Vagina (tissue), 2 donors: ENCODE data around the gene GASK1B. TPM values are rescaled to one million over a fixed set of nuclear protein-coding genes. Genes with fewer than 3 reads are reported as not detected.

Experiments
- DNase-seq, 2 donors: peaks; one replicate each; pipeline ENCODE4 v3.0.0-alpha.2; 2017; ENCODE audit errors: extremely low spot score in 2 of 2
- H3K27ac ChIP-seq: fragments of 200-600 bp; sonication (generic); one replicate; pipeline ENCODE4 v1.5.1; 2019
- H3K27me3 ChIP-seq: fragments of 200-600 bp; sonication (generic); one replicate; pipeline ENCODE4 v1.5.1; 2019
- H3K36me3 ChIP-seq, 2 donors: fragments of 200-600 bp; sonication (generic); one replicate each; pipeline ENCODE4 v1.5.1; 2017 to 2019
- H3K4me1 ChIP-seq: fragments of 200-600 bp; sonication (generic); one replicate; pipeline ENCODE4 v1.5.1; 2019
- H3K4me3 ChIP-seq, 2 donors: fragments of 200-600 bp; sonication (generic); 1 replicate in 1 of 2; 2 replicates in 1 of 2; pipeline ENCODE4 v1.5.1; 2016 to 2019
- H3K9me3 ChIP-seq: fragments of 200-600 bp; sonication (generic); one replicate; pipeline ENCODE4 v1.5.1; 2019
- CTCF ChIP-seq, 3 experiments: fragments of 450-650 bp in 2 of 3; fragments of 200-600 bp in 1 of 3; sonication (generic) in 1 of 3; IDR thresholded peaks; one replicate each; pipeline ENCODE4 v1.5.1; 2017 to 2019; ENCODE audit warnings: antibody characterized with exemption in 3 of 3, mild to moderate bottlenecking in 2 of 3, moderate library complexity in 2 of 3
- POLR2A ChIP-seq, 2 donors: fragments of 450-650 bp; IDR thresholded peaks; one replicate each; pipeline ENCODE4 v1.6.1; 2017; ENCODE audit warnings: antibody characterized with exemption in 2 of 2, mild to moderate bottlenecking in 2 of 2, moderate library complexity in 2 of 2
- POLR2AphosphoS5 ChIP-seq, 2 donors: sonication (generic); formaldehyde crosslinking; IDR thresholded peaks; one replicate each; pipeline ENCODE4 v1.9.0; 2017; ENCODE audit warnings: antibody characterized with exemption in 2 of 2, mild to moderate bottlenecking in 2 of 2, low read depth in 1 of 2; ENCODE audit not compliant: insufficient read depth in 1 of 2
- intact Hi-C: fragments of 100-400 bp; cut with DNase I; formaldehyde crosslinking; loops from one replicate; pipeline ENCODE4 v1.15.1; 2023
- total RNA-seq: library from RNA; depleted of rRNA; stranded (reverse); fragments of >200 nt; gene quantifications from one replicate; pipeline ENCODE4 v1.2.3, GENCODE V29; 2016

Gene GASK1B
- total RNA-seq, 1 donor from 2014 or later, result 24.3 TPM

- no peaks in the 10 kb centered on the region for H3K27me3 ChIP-seq
- TF ChIP-seq CTCF (IDR thresholded peaks at IDR 0.05), result no peak
- TF ChIP-seq POLR2AphosphoS5 (IDR thresholded peaks at IDR 0.05; ENCODE audit: insufficient read depth in 1 of 2, low read depth in 1 of 2), result no peak
- TF ChIP-seq POLR2A (IDR thresholded peaks at IDR 0.05), result no peak
- H3K9me3 ChIP-seq, result no peaks in the 10 kb centered on the region
- H3K4me1 ChIP-seq, result peaks cover 45% of the 10 kb centered on the region
- intact Hi-C loops, result no loop called here
- H3K36me3 ChIP-seq, result no peaks in the 10 kb centered on the region
- no peak overlapping the region for H3K4me3 ChIP-seq
- H3K27ac ChIP-seq, result no peak overlapping the region
- no peak for DNase-seq
Observed at GRCh38 chr4:158133551-158133950, 39.3 kb downstream of the GASK1B start.

- intact Hi-C loops, result no loop called here
- peaks cover 38% of the 10 kb centered on the region for H3K4me1 ChIP-seq
- H3K36me3 ChIP-seq, result no peaks in the 10 kb centered on the region
- no peaks in the 10 kb centered on the region for H3K27me3 ChIP-seq
- no peaks in the 10 kb centered on the region for H3K9me3 ChIP-seq
- TF ChIP-seq POLR2AphosphoS5 (IDR thresholded peaks at IDR 0.05; ENCODE audit: insufficient read depth in 1 of 2, low read depth in 1 of 2), result no peak
- no peak for TF ChIP-seq POLR2A (IDR thresholded peaks at IDR 0.05)
- no peak for TF ChIP-seq CTCF (IDR thresholded peaks at IDR 0.05)
- H3K27ac ChIP-seq, result peak overlapping the region; percentile 31
- no peak overlapping the region for H3K4me3 ChIP-seq
- no peak for DNase-seq
Observed at GRCh38 chr4:158131027-158131426, 41.8 kb downstream of the GASK1B start.

- Histone ChIP-seq H3K4me3 (no peak overlapping the region), H3K9me3 (no peaks in the 10 kb centered on the region), H3K27ac (no peak overlapping the region), H3K27me3 (no peaks in the 10 kb centered on the region), H3K36me3 (no peaks in the 10 kb centered on the region), H3K4me1 (peaks cover 38% of the 10 kb centered on the region)
- DNase-seq, result no peak
- TF ChIP-seq POLR2A (IDR thresholded peaks at IDR 0.05) (no peak), CTCF (IDR thresholded peaks at IDR 0.05) (no peak), POLR2AphosphoS5 (IDR thresholded peaks at IDR 0.05; ENCODE audit: insufficient read depth in 1 of 2, low read depth in 1 of 2) (no peak)
- intact Hi-C loops, result no loop called here
Observed at GRCh38 chr4:158130204-158130603, 42.6 kb downstream of the GASK1B start.

GRCh38 chr4:158129694-158130093, 43.1 kb downstream of the GASK1B start:
- no peak for TF ChIP-seq POLR2A (IDR thresholded peaks at IDR 0.05)
- TF ChIP-seq POLR2AphosphoS5 (IDR thresholded peaks at IDR 0.05; ENCODE audit: insufficient read depth in 1 of 2, low read depth in 1 of 2), result no peak
- TF ChIP-seq CTCF (IDR thresholded peaks at IDR 0.05), result no peak
- no peak overlapping the region for H3K4me3 ChIP-seq
- intact Hi-C loops, result no loop called here
- no peaks in the 10 kb centered on the region for H3K9me3 ChIP-seq
- H3K27me3 ChIP-seq, result no peaks in the 10 kb centered on the region
- no peaks in the 10 kb centered on the region for H3K36me3 ChIP-seq
- DNase-seq, result no peak
- peaks cover 38% of the 10 kb centered on the region for H3K4me1 ChIP-seq
- H3K27ac ChIP-seq, result no peak overlapping the region

GRCh38 chr4:158128540-158128939, 44.3 kb downstream of the GASK1B start:
- Histone ChIP-seq H3K27ac (no peak overlapping the region), H3K27me3 (no peaks in the 10 kb centered on the region), H3K4me1 (peaks cover 38% of the 10 kb centered on the region), H3K4me3 (no peak overlapping the region), H3K9me3 (no peaks in the 10 kb centered on the region), H3K36me3 (no peaks in the 10 kb centered on the region)
- no peak for DNase-seq
- TF ChIP-seq POLR2AphosphoS5 (IDR thresholded peaks at IDR 0.05; ENCODE audit: insufficient read depth in 1 of 2, low read depth in 1 of 2) (no peak), POLR2A (IDR thresholded peaks at IDR 0.05) (no peak), CTCF (IDR thresholded peaks at IDR 0.05) (no peak)
- intact Hi-C loops, result no loop called here
